Transverse colon (tissue), 4 donors: ENCODE measurements around the gene LHFPL3.

ENCODE experiments used
- CTCF ChIP-seq, 5 experiments: fragments of 200-600 bp in 3 of 5; fragments of 450-650 bp in 2 of 5; sonication (generic) in 3 of 5; IDR thresholded peaks; 1 replicate in 2 of 5; 2 replicates in 3 of 5; pipeline ENCODE4 v1.5.1; 2016 to 2017; ENCODE audit warnings: antibody characterized with exemption in 5 of 5, inconsistent platforms in 3 of 5, mild to moderate bottlenecking in 2 of 5, moderate library complexity in 1 of 5
- POLR2A ChIP-seq: fragments of 450-650 bp; IDR thresholded peaks from one replicate; pipeline ENCODE4 v1.6.1; 2016; ENCODE audit warnings: antibody characterized with exemption, mild to moderate bottlenecking, moderate library complexity
- POLR2AphosphoS5 ChIP-seq, 3 donors: sonication (generic); formaldehyde crosslinking; IDR thresholded peaks; one replicate each; pipeline ENCODE4 v1.6.1; 2016; ENCODE audit warnings: antibody characterized with exemption in 3 of 3

DNA sequence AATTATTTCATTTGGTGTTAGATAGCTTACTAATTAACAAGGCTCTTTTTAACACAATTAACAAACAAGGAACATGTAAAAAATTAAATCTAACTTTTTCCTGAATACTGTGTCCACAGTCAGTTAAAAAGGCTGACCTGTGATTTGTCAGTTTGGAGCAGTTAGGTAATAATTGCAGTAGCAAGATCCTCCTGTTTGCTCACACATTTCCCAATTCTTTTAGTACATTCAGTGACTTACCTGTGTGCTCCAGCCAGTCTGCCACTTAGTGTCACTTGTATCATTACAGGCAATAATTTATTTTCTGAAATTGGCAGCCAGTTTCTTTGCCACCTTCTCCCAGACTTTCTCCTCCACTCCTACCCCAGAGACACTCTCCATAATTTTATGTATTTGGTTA lies 66.8 kb downstream of the LHFPL3 start:
- TF ChIP-seq CTCF (IDR thresholded peaks at IDR 0.05) (no peak), POLR2AphosphoS5 (IDR thresholded peaks at IDR 0.05) (no peak), POLR2A (no peak)
